ENCODE measurements around the gene RAPGEF5.
"Not testable (repeated sequence)": the region's sequence is repeated elsewhere in the genome, so short reads cannot be mapped to it uniquely, and the experiment has no call there.

RAPGEF5 gene

GRCh38 chr7:22121702-22122474 is 235.1 kb downstream of the RAPGEF5 start:
- no peak for DNase-seq (ENCODE audit: low read depth in 3 of 3)

- no peak for DNase-seq (ENCODE audit: low read depth in 3 of 3)
Observed at GRCh38 chr7:22120391-22121053, 236.4 kb downstream of the RAPGEF5 start.

GRCh38 chr7:22117222-22117621 is 239.7 kb downstream of the RAPGEF5 start:
- DNase-seq (ENCODE audit: low read depth in 3 of 3): no peak

GRCh38 chr7:22116451-22117030 is 240.4 kb downstream of the RAPGEF5 start:
- no peak for DNase-seq (ENCODE audit: low read depth in 3 of 3)

- DNase-seq (ENCODE audit: low read depth in 3 of 3): no peak
Observed at GRCh38 chr7:22115689-22116088, 241.3 kb downstream of the RAPGEF5 start.

- DNase-seq (ENCODE audit: low read depth in 3 of 3): no peak
Observed at GRCh38 chr7:22114440-22114981, 242.4 kb downstream of the RAPGEF5 start.

- no peak for DNase-seq (ENCODE audit: low read depth in 3 of 3)
Observed at GRCh38 chr7:22113041-22113440, 243.9 kb downstream of the RAPGEF5 start.

GRCh38 chr7:22111661-22112060 is 245.3 kb downstream of the RAPGEF5 start:
- no peak for DNase-seq (ENCODE audit: low read depth in 3 of 3)

- no peak for DNase-seq (ENCODE audit: low read depth in 3 of 3)
Observed at GRCh38 chr7:22110881-22111280, 246.1 kb downstream of the RAPGEF5 start.

GRCh38 chr7:22110227-22110839 is 246.6 kb downstream of the RAPGEF5 start:
- DNase-seq (ENCODE audit: low read depth in 3 of 3): peak; percentile 36 to 50 (median 42)

- peak in 1 of 3 experiments; percentile 16 for DNase-seq (ENCODE audit: low read depth in 3 of 3)
Observed at GRCh38 chr7:22109761-22110160, 247.2 kb downstream of the RAPGEF5 start.

- DNase-seq (ENCODE audit: low read depth in 3 of 3): no peak
Observed at GRCh38 chr7:22108151-22108845, 248.7 kb downstream of the RAPGEF5 start.

GRCh38 chr7:22105550-22105949 is 251.4 kb downstream of the RAPGEF5 start:
- DNase-seq (ENCODE audit: low read depth in 3 of 3): no peak

- DNase-seq (ENCODE audit: low read depth in 3 of 3): no peak
Observed at GRCh38 chr7:22094413-22095342, 262.3 kb downstream of the RAPGEF5 start.

- DNase-seq (ENCODE audit: low read depth in 3 of 3): no peak
Observed at GRCh38 chr7:22093936-22094335, 263.0 kb downstream of the RAPGEF5 start.

- no peak for DNase-seq (ENCODE audit: low read depth in 3 of 3)
Observed at GRCh38 chr7:22093001-22093400, 264.0 kb downstream of the RAPGEF5 start.

GRCh38 chr7:22090958-22091525 is 265.9 kb downstream of the RAPGEF5 start:
- not testable (repeated sequence) for DNase-seq (ENCODE audit: low read depth in 3 of 3)

- DNase-seq (ENCODE audit: low read depth in 3 of 3): no peak
Observed at GRCh38 chr7:22090512-22090911, 266.4 kb downstream of the RAPGEF5 start.

GRCh38 chr7:22090107-22090506 is 266.8 kb downstream of the RAPGEF5 start:
- DNase-seq (ENCODE audit: low read depth in 3 of 3): no peak

- no peak for DNase-seq (ENCODE audit: low read depth in 3 of 3)
Observed at GRCh38 chr7:22088827-22089226, 268.1 kb downstream of the RAPGEF5 start.
